SK-N-SH treated with all-trans-retinoic acid at 6 μM for 48 hours (cell line): ENCODE data around the gene TUBB1.

Source experiments
- ATAC-seq: fragments of 200-7000 bp; cut with Tn5 transposase; 3 replicates; pipeline ENCODE4 v1.9.1; 2020; ENCODE audit warnings: mild to moderate bottlenecking, moderate library complexity
- ARNTL ChIP-seq: fragments of 450-650 bp; formaldehyde crosslinking; IDR thresholded peaks from 2 replicates; pipeline ENCODE4 v1.5.0; 2020; ENCODE audit warnings: low read depth, mild to moderate bottlenecking, moderate library complexity, borderline replicate concordance
- BACH2 ChIP-seq: fragments of 250-450 bp; sonication (Bioruptor Pico); IDR thresholded peaks from 2 replicates; pipeline ENCODE4 v1.9.0; 2021; ENCODE audit warnings: mild to moderate bottlenecking, borderline replicate concordance
- CSDC2 ChIP-seq: fragments of 250-450 bp; sonication (Bioruptor Pico); IDR thresholded peaks from 2 replicates; pipeline ENCODE4 v1.5.0; 2020; ENCODE audit warnings: mild to moderate bottlenecking, moderate library complexity
- ESRRG ChIP-seq: fragments of 250-450 bp; sonication (Bioruptor Pico); IDR thresholded peaks from 2 replicates; pipeline ENCODE4 v1.6.1; 2021; ENCODE audit warnings: mild to moderate bottlenecking
- GLIS3 ChIP-seq: fragments of 250-450 bp; sonication (Bioruptor Pico); IDR thresholded peaks from 2 replicates; pipeline ENCODE4 v1.5.0; 2020; ENCODE audit warnings: mild to moderate bottlenecking, moderate library complexity
- OSR1 ChIP-seq: fragments of 250-450 bp; sonication (Bioruptor Pico); IDR thresholded peaks from 2 replicates; pipeline ENCODE4 v1.8.0; 2022; ENCODE audit warnings: moderate library complexity, mild to moderate bottlenecking, inconsistent platforms
- PPARA ChIP-seq: fragments of 250-450 bp; sonication (Bioruptor Pico); IDR thresholded peaks from 2 replicates; pipeline ENCODE4 v1.5.0; 2020; ENCODE audit warnings: mild to moderate bottlenecking, borderline replicate concordance
- SNAI2 ChIP-seq: fragments of 250-450 bp; sonication (Bioruptor Pico); IDR thresholded peaks from 2 replicates; pipeline ENCODE4 v1.5.0; 2020; ENCODE audit warnings: mild to moderate bottlenecking, moderate library complexity
- TCF4 ChIP-seq: fragments of 250-450 bp; sonication (Bioruptor Pico); IDR thresholded peaks from 2 replicates; pipeline ENCODE4 v1.8.0; 2021; ENCODE audit warnings: mild to moderate bottlenecking, moderate library complexity, borderline replicate concordance
- TOX ChIP-seq: fragments of 250-450 bp; sonication (Bioruptor Pico); IDR thresholded peaks from 2 replicates; pipeline ENCODE4 v1.8.0; 2021; ENCODE audit warnings: mild to moderate bottlenecking, moderate library complexity, borderline replicate concordance
- ZC3H10 ChIP-seq: fragments of 250-450 bp; sonication (Bioruptor Pico); IDR thresholded peaks from 2 replicates; pipeline ENCODE4 v1.5.1; 2021; ENCODE audit warnings: mild to moderate bottlenecking, moderate library complexity
- ZFP3 ChIP-seq: fragments of 250-450 bp; sonication (Bioruptor Pico); IDR thresholded peaks from 2 replicates; pipeline ENCODE4 v1.5.0; 2020; ENCODE audit warnings: mild to moderate bottlenecking, moderate library complexity
- ZFP30 ChIP-seq: fragments of 450-650 bp; formaldehyde crosslinking; IDR thresholded peaks from 2 replicates; pipeline ENCODE4 v1.5.0; 2022; ENCODE audit warnings: mild to moderate bottlenecking, moderate library complexity
- ZNF70 ChIP-seq: fragments of 450-650 bp; formaldehyde crosslinking; IDR thresholded peaks from 2 replicates; pipeline ENCODE4 v1.5.0; 2020; ENCODE audit warnings: mild to moderate bottlenecking, moderate library complexity
- ZNF8 ChIP-seq: fragments of 450-650 bp; formaldehyde crosslinking; IDR thresholded peaks from 2 replicates; pipeline ENCODE4 v1.5.0; 2020; ENCODE audit warnings: mild to moderate bottlenecking, moderate library complexity
- TF ChIP-seq, protein P1 (sequence below): fragments of 250-450 bp; sonication (Bioruptor Pico); IDR thresholded peaks from 2 replicates; pipeline ENCODE4 v1.8.0; 2021; ENCODE audit warnings: low read depth, mild to moderate bottlenecking, moderate library complexity, borderline replicate concordance
- TF ChIP-seq, protein P2 (sequence below): fragments of 250-450 bp; sonication (Bioruptor Pico); IDR thresholded peaks from 2 replicates; pipeline ENCODE4 v1.8.0; 2020; ENCODE audit warnings: mild to moderate bottlenecking, moderate library complexity, borderline replicate concordance
- TF ChIP-seq, protein P3 (sequence below): fragments of 250-450 bp; sonication (Bioruptor Pico); IDR thresholded peaks from 2 replicates; pipeline ENCODE4 v1.5.1; 2021; ENCODE audit warnings: mild to moderate bottlenecking, moderate library complexity

TUBB1 gene

DNA sequence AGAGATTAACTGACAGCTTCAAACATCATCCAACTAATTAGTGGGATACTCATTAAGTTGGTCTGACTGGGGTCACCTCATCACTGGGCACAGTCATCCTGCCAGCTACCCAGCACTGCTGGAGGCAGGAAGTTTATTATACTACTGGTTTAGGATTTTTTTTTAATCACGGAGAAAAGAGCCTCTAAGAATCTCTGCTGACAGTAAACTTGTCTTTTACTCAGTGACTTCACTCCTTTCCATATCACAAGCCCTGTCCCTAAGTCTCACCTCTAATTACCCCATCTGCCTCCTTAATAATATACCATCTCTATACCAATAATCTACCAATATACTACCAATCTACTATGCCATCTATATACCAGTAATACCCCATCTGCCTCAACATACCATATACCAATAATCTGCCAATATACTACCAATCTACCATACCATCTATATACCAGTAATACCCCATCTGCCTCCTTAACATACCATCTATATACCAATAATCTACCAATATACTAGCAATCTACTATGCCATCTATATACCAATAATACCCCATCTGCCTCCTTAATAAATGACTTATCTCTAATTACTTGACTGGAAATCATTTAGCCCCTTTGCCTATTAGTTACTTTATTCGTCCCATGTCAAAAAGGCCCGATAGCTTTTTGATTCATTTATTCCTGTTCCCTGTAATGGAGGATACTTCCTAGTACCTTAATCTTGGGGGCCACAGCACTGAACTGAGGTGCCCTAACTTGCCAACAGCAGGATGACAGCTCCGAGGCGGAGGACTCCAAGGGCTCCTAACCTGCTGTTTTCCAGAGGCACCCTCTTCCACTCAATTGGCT is 7.9 kb downstream of the TUBB1 start:
- ATAC-seq, result no peak
- TF ChIP-seq ESRRG (CRISPR knock-in tag), result no peak
- TF ChIP-seq, protein P1, sequence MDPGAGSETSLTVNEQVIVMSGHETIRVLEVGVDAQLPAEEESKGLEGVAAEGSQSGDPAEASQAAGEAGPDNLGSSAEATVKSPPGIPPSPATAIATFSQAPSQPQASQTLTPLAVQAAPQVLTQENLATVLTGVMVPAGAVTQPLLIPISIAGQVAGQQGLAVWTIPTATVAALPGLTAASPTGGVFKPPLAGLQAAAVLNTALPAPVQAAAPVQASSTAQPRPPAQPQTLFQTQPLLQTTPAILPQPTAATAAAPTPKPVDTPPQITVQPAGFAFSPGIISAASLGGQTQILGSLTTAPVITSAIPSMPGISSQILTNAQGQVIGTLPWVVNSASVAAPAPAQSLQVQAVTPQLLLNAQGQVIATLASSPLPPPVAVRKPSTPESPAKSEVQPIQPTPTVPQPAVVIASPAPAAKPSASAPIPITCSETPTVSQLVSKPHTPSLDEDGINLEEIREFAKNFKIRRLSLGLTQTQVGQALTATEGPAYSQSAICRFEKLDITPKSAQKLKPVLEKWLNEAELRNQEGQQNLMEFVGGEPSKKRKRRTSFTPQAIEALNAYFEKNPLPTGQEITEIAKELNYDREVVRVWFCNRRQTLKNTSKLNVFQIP (CRISPR knock-in tag), result no peak
- TF ChIP-seq GLIS3, result no peak
- no peak for TF ChIP-seq BACH2 (CRISPR knock-in tag)
- TF ChIP-seq, protein P2, sequence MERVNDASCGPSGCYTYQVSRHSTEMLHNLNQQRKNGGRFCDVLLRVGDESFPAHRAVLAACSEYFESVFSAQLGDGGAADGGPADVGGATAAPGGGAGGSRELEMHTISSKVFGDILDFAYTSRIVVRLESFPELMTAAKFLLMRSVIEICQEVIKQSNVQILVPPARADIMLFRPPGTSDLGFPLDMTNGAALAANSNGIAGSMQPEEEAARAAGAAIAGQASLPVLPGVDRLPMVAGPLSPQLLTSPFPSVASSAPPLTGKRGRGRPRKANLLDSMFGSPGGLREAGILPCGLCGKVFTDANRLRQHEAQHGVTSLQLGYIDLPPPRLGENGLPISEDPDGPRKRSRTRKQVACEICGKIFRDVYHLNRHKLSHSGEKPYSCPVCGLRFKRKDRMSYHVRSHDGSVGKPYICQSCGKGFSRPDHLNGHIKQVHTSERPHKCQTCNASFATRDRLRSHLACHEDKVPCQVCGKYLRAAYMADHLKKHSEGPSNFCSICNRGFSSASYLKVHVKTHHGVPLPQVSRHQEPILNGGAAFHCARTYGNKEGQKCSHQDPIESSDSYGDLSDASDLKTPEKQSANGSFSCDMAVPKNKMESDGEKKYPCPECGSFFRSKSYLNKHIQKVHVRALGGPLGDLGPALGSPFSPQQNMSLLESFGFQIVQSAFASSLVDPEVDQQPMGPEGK (CRISPR knock-in tag), result no peak
- no peak for TF ChIP-seq ARNTL
- no peak for TF ChIP-seq ZC3H10
- no peak for TF ChIP-seq SNAI2 (CRISPR knock-in tag)
- TF ChIP-seq ZNF8 (CRISPR knock-in tag), result no peak
- no peak for TF ChIP-seq ZFP30 (CRISPR knock-in tag)
- TF ChIP-seq, protein P3, sequence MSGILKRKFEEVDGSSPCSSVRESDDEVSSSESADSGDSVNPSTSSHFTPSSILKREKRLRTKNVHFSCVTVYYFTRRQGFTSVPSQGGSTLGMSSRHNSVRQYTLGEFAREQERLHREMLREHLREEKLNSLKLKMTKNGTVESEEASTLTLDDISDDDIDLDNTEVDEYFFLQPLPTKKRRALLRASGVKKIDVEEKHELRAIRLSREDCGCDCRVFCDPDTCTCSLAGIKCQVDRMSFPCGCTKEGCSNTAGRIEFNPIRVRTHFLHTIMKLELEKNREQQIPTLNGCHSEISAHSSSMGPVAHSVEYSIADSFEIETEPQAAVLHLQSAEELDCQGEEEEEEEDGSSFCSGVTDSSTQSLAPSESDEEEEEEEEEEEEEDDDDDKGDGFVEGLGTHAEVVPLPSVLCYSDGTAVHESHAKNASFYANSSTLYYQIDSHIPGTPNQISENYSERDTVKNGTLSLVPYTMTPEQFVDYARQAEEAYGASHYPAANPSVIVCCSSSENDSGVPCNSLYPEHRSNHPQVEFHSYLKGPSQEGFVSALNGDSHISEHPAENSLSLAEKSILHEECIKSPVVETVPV, result no peak
- no peak for TF ChIP-seq OSR1 (CRISPR knock-in tag)
- TF ChIP-seq TOX (CRISPR knock-in tag), result no peak

DNA sequence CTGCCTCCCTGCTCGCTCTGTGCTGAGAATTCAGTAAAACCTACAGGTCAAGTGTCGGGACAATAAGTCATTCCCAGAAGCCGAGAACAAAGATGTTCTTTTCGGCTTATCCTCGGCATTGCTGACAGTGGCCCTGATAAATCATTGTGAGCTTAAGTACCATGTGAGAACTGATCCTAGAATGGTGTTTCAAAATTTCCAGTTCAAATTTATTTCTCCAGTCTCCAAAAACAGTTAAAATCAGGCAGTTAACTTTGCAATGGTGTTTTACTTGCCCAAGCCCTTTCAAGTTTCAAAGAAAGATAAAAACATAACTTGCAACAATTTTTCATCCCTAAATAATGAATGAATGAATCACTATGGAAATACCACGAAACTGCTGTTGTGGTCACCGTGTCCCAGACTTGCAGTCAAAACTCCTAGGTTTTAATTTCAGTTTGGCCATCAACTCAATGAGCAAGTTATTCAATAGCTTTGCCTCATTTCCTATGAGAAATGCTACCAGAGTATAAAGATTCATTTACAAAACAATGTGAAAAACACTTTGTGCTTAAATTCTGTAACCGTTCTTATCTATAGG is 8.6 kb downstream of the TUBB1 start:
- TF ChIP-seq CSDC2 (CRISPR knock-in tag), result no peak
- TF ChIP-seq ZNF8 (CRISPR knock-in tag), result no peak
- TF ChIP-seq, all 23 proteins: peak for 0
- ATAC-seq, result no peak

DNA sequence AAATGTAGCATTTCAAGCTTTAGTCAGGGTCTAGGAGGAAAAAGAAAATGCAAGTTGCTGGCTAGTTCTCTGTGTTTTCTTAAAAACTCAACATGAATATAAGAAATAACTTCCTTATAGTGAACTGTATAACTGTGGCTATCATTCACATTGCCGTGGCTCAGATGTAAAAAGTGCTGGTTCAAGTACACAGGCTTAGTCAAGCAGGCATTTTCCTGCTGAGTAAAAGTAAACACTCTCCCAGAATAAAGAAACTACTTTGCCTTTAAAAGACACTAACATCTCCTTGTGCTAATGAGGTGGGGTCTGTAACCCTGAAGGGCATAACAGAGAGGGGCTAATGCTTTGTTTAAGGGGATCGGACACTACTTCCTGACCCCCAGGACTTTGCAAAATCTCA is 9.6 kb downstream of the TUBB1 start:
- ATAC-seq, result no peak

DNA sequence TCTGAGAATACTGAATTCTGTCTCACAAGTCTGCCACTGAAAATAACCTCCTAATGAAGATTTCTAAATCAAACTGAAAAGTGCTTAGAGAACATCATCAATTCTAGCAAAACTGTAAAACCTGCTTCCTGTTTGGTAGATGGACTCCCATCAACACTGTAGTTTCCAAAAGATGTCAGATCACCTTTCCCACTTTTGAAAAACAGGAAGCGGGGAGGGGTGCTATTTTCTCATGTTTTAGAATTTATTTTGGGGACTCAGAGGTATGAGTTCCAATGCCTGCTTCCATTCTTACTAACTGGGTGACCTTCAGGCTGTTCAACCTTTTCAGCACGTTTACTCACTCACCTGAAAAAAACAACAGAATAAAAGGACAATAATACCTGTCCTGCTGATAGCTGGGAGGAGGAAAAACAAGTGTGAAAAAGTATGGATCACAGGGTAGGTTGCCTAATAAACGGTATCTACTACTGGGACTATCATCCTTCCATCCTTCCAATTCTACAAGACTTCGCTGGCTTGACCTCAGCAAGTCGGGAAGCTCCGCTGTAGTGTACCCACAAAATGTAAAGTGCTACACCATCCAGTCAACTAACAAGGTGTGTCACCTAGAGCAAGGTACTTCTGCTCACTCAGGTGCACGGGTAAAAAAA is 11.8 kb downstream of the TUBB1 start:
- ATAC-seq, result no peak
- no peak for TF ChIP-seq TCF4 (CRISPR knock-in tag)
- no peak for TF ChIP-seq TOX (CRISPR knock-in tag)
- TF ChIP-seq, protein P1 (CRISPR knock-in tag), result no peak
- TF ChIP-seq, protein P3, result no peak
- no peak for TF ChIP-seq OSR1 (CRISPR knock-in tag)
- TF ChIP-seq ZC3H10, result no peak
- TF ChIP-seq, protein P2 (CRISPR knock-in tag), result no peak
- no peak for TF ChIP-seq GLIS3
- TF ChIP-seq BACH2 (CRISPR knock-in tag), result no peak
- TF ChIP-seq PPARA (CRISPR knock-in tag), result no peak
- no peak for TF ChIP-seq ZFP3 (CRISPR knock-in tag)

More for the DNA sequence above, 9.6 kb downstream of the TUBB1 start:
- TF ChIP-seq, protein P2 (CRISPR knock-in tag), result no peak
- TF ChIP-seq PPARA (CRISPR knock-in tag) (no peak), ZFP30 (CRISPR knock-in tag) (no peak), ZNF70 (CRISPR knock-in tag) (no peak)
